ENCODE data around the gene PAK2. TPM values are rescaled to one million over a fixed set of nuclear protein-coding genes. Genes with fewer than 3 reads are reported as not detected.
A peak's percentile ranks its signal among the peaks of the same experiment; 100 is the strongest.

Gene PAK2
- total RNA-seq, 2 experiments from 2014 or later: 24.5 to 95.6 TPM

DNA sequence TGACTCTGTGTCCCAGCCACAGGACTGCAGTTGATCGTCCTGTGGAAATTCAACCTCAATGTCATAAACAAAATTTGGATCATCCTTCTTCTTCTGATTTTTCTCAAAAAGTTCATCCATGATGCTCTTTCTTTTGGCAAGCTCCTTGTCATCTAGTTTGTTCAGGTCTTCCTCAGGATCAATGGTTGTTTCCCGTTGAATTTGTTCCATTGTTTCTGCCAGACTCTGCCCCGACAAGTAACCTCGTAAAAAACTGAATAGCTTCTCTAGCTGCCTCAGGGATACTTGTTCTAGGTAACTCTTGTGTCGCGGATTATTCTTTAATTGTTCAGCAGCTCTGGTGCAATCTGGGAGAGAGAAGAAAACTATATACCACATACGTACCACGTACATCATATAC is 32.1 kb upstream of the PAK2 start:
- Histone ChIP-seq H4K20me1 (ENCODE audit: insufficient read depth, low read length) (no peaks in the 10 kb centered on the region), H3K4me2 (ENCODE audit: low read length) (no peak overlapping the region), H3K4me1 (ENCODE audit: insufficient read depth, low read length, poor library complexity, severe bottlenecking) (peaks cover 7% of the 10 kb centered on the region), H2AFZ (ENCODE audit: low read length) (no peak overlapping the region), H3K9me2 (ENCODE audit: insufficient read depth, low read length) (no peaks in the 10 kb centered on the region), H3K79me2 (ENCODE audit: insufficient read depth, low read depth, low read length) (peaks cover 4% of the 10 kb centered on the region; the same call in 1 of the 2 replicates), H3K9me3 (ENCODE audit: low read length) (no peaks in the 10 kb centered on the region), H3K27ac (ENCODE audit: low read depth, low read length, poor library complexity, severe bottlenecking) (no peak overlapping the region), H3K4me3 (ENCODE audit: low read depth, low read length, poor library complexity, severe bottlenecking) (no peak overlapping the region), H3K36me3 (ENCODE audit: insufficient read depth, low read length) (no peaks in the 10 kb centered on the region)
- BruUV-seq (replicated peaks): no TSS peak
- intact Hi-C loops (cut with micrococcal nuclease; ENCODE audit: unreplicated experiment): no loop called here
- ChIA-PET POLR2A (interaction anchor here (0.7 to 1.2 kb wide), 5 partner anchors 8 to 642 kb away, joined by 3 to 4 read pairs (median 3); no protein-coding TSS in a partner anchor), CTCF (ENCODE audit: unreplicated experiment) (no interaction called here)
- no peak for TF ChIP-seq EZH2phosphoT487 (IDR thresholded peaks at IDR 0.05; ENCODE audit: borderline replicate concordance, low read depth, low read length)
- TF ChIP-seq CTCF (conservative IDR thresholded peaks at IDR 0.05; ENCODE audit: low read length): no peak
- DNase-seq (ENCODE audit: low spot score): no peak

GRCh38 chr3:196708467-196708866 is 31.2 kb upstream of the PAK2 start:
- no peaks in the 10 kb centered on the region for H3K36me3 ChIP-seq (ENCODE audit: insufficient read depth, low read length)
- peaks cover 13% of the 10 kb centered on the region for H3K4me1 ChIP-seq (ENCODE audit: insufficient read depth, low read length, poor library complexity, severe bottlenecking)
- DNase-seq (ENCODE audit: low spot score): no peak
- H3K4me2 ChIP-seq (ENCODE audit: low read length): no peak overlapping the region
- no peaks in the 10 kb centered on the region for H3K9me3 ChIP-seq (ENCODE audit: low read length)
- no peaks in the 10 kb centered on the region for H4K20me1 ChIP-seq (ENCODE audit: insufficient read depth, low read length)
- no TSS peak for BruUV-seq (replicated peaks)
- H3K27ac ChIP-seq (ENCODE audit: low read depth, low read length, poor library complexity, severe bottlenecking): no peak overlapping the region
- intact Hi-C loops (cut with micrococcal nuclease; ENCODE audit: unreplicated experiment): no loop called here
- no peaks in the 10 kb centered on the region for H3K9me2 ChIP-seq (ENCODE audit: insufficient read depth, low read length)
- H2AFZ ChIP-seq (ENCODE audit: low read length): no peak overlapping the region
- no peak overlapping the region for H3K4me3 ChIP-seq (ENCODE audit: low read depth, low read length, poor library complexity, severe bottlenecking)
- TF ChIP-seq EZH2phosphoT487 (IDR thresholded peaks at IDR 0.05; ENCODE audit: borderline replicate concordance, low read depth, low read length) (no peak), CTCF (conservative IDR thresholded peaks at IDR 0.05; ENCODE audit: low read length) (no peak)
- ChIA-PET POLR2A (interaction anchor here (0.8 to 1.7 kb wide), 4 partner anchors 9 to 34 kb away, joined by 3 to 4 read pairs (median 4); no protein-coding TSS in a partner anchor), CTCF (ENCODE audit: unreplicated experiment) (no interaction called here)
- peaks cover 4% of the 10 kb centered on the region; the same call in 1 of the 2 replicates for H3K79me2 ChIP-seq (ENCODE audit: insufficient read depth, low read depth, low read length)

- H3K9me3 ChIP-seq (ENCODE audit: low read length): no peaks in the 10 kb centered on the region
- H4K20me1 ChIP-seq (ENCODE audit: insufficient read depth, low read length): no peaks in the 10 kb centered on the region
- H3K9me2 ChIP-seq (ENCODE audit: insufficient read depth, low read length): no peaks in the 10 kb centered on the region
- peaks cover 13% of the 10 kb centered on the region for H3K4me1 ChIP-seq (ENCODE audit: insufficient read depth, low read length, poor library complexity, severe bottlenecking)
- no peak for TF ChIP-seq EZH2phosphoT487 (IDR thresholded peaks at IDR 0.05; ENCODE audit: borderline replicate concordance, low read depth, low read length)
- DNase-seq (ENCODE audit: low spot score): peak; percentile 87
- peak within 1 kb of the TSS; percentile 86 for H3K4me3 ChIP-seq (ENCODE audit: low read depth, low read length, poor library complexity, severe bottlenecking)
- BruUV-seq (replicated peaks): no TSS peak
- peaks cover 4% of the 10 kb centered on the region; the same call in 1 of the 2 replicates for H3K79me2 ChIP-seq (ENCODE audit: insufficient read depth, low read depth, low read length)
- H3K4me2 ChIP-seq (ENCODE audit: low read length): peak within 1 kb of the TSS; percentile 64
- H3K36me3 ChIP-seq (ENCODE audit: insufficient read depth, low read length): no peaks in the 10 kb centered on the region
- CTCF ChIA-PET (ENCODE audit: unreplicated experiment): no interaction called here
- H3K27ac ChIP-seq (ENCODE audit: low read depth, low read length, poor library complexity, severe bottlenecking): peak within 1 kb of the TSS; percentile 51
- H2AFZ ChIP-seq (ENCODE audit: low read length): peak within 1 kb of the TSS; percentile 88
- intact Hi-C loops (cut with micrococcal nuclease; ENCODE audit: unreplicated experiment): loop anchor here (2.0 to 10.0 kb wide), 2 partner anchors 27 to 253 kb away; partner anchors contain the start of genes PAK2 and PIGZ
- POLR2A ChIA-PET: interaction anchor here (0.6 to 1.2 kb wide), 3 partner anchors 25 to 80 kb away, joined by 3 read pairs; no protein-coding TSS in a partner anchor
Observed at GRCh38 chr3:196711838-196712513, 27.7 kb upstream of the PAK2 start, which contains the start of the genes CEP19 and PIGX. TSS of gene CEP19 (minus strand) at chr3:196712250. CDS start at chr3:196708657, 3,593 bp downstream. TSS of gene PIGX (plus strand) at chr3:196712377.
